AG09319 (cell line): ENCODE results near the gene SREBF2.

Experiments
- DNase-seq: peaks from one replicate; pipeline ENCODE4 v3.0.0-alpha.2; 2010; ENCODE audit warnings: low read depth; ENCODE audit errors: extremely low read depth
- CTCF ChIP-seq: IDR thresholded peaks from 2 replicates; pipeline ENCODE4 v1.5.1; 2011; ENCODE audit warnings: low read depth, mild to moderate bottlenecking, inconsistent platforms, low read length, moderate library complexity

The SREBF2 gene

GRCh38 chr22:41844036-41844435 is 11.1 kb downstream of the SREBF2 start:
- no peak for TF ChIP-seq CTCF

GRCh38 chr22:41844513-41844912 is 11.6 kb downstream of the SREBF2 start:
- TF ChIP-seq CTCF, result no peak
- DNase-seq, result no peak

More at GRCh38 chr22:41844036-41844435, 11.1 kb downstream of the SREBF2 start:
- DNase-seq, result no peak

GRCh38 chr22:41845380-41846267 is 12.7 kb downstream of the SREBF2 start:
- DNase-seq, result no peak
- no peak for TF ChIP-seq CTCF

- TF ChIP-seq CTCF, result no peak
- no peak for DNase-seq
These were observed 13.5 kb downstream of the SREBF2 start for GRCh38 chr22:41846268-41846987.

GRCh38 chr22:41847300-41847699 is 14.4 kb downstream of the SREBF2 start:
- DNase-seq, result no peak
- no peak for TF ChIP-seq CTCF

- no peak for DNase-seq
- TF ChIP-seq CTCF, result no peak
These were observed 15.6 kb downstream of the SREBF2 start for GRCh38 chr22:41848468-41848867.

- DNase-seq, result no peak
- no peak for TF ChIP-seq CTCF
These were observed 23.6 kb downstream of the SREBF2 start for GRCh38 chr22:41856469-41856868.
